Activated effector memory CD4-positive, alpha-beta T cell treated with Interleukin-2 at 50 U/mL for 16 hours (primary cell): ENCODE measurements around the gene ZNF784.

Source experiments
- DNase-seq: peaks from one replicate; pipeline ENCODE4 v3.0.0-alpha.2; 2020

Gene ZNF784

GRCh38 chr19:55624109-55625003, at the start of gene ZNF784:
ZNF784 (minus strand) TSS chr19:55624566; CDS start chr19:55624561, 5 bp downstream.
- DNase-seq = peak; percentile 86

DNA sequence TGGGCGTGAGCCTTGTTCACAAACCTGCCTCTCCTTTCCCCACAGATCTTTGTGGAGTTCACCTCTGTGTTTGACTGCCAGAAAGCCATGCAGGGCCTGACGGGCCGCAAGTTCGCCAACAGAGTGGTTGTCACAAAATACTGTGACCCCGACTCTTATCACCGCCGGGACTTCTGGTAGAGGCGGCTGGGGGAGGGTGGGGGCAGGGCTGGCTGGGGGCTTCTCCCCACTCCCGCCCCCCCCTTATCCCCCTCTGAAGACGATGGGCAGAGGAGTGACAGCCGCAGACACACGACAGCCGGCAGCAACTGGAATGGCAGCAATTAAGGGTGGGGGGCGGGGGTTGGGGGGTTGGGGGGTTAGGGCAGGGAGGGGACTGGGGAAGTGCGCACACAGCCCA, 49.5 kb upstream of the ZNF784 start:
- no peak for DNase-seq

- no peak for DNase-seq
Measured at GRCh38 chr19:55673465-55673864, 49.1 kb upstream of the ZNF784 start.

- DNase-seq = no peak
Measured at GRCh38 chr19:55672418-55672817, 48.1 kb upstream of the ZNF784 start.

- no peak for DNase-seq
Measured at GRCh38 chr19:55671054-55671378, 46.6 kb upstream of the ZNF784 start.

- no peak for DNase-seq
Measured at GRCh38 chr19:55670280-55671053, 46.1 kb upstream of the ZNF784 start.

GRCh38 chr19:55669418-55670279, 45.3 kb upstream of the ZNF784 start:
- no peak for DNase-seq

GRCh38 chr19:55668603-55669348, 44.4 kb upstream of the ZNF784 start:
- no peak for DNase-seq

DNA sequence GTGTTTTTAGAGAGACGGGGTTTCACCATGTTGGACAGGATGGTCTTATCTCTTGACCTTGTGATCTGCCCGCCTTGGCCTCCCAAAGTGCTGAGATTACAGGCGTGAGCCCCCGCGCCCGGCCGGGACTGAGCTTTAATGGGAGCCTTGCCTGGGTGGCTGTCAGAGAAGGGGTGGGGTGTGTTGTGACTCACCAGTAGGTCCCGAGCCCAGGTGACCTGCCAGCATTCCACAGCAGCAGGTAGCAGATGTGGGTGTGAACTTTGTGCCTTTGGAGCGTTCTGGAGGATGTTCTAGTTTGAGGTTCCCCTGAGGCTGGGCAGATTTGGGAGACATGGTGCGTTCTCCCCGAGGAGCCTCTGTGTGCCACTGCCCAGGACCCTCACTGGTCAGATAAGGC, 43.6 kb upstream of the ZNF784 start:
- no peak for DNase-seq

- no peak for DNase-seq
Measured at GRCh38 chr19:55667511-55667910, 43.1 kb upstream of the ZNF784 start.

- no peak for DNase-seq
Measured at GRCh38 chr19:55667006-55667381, 42.6 kb upstream of the ZNF784 start.

GRCh38 chr19:55666343-55667005, 42.1 kb upstream of the ZNF784 start:
- DNase-seq = no peak

DNA sequence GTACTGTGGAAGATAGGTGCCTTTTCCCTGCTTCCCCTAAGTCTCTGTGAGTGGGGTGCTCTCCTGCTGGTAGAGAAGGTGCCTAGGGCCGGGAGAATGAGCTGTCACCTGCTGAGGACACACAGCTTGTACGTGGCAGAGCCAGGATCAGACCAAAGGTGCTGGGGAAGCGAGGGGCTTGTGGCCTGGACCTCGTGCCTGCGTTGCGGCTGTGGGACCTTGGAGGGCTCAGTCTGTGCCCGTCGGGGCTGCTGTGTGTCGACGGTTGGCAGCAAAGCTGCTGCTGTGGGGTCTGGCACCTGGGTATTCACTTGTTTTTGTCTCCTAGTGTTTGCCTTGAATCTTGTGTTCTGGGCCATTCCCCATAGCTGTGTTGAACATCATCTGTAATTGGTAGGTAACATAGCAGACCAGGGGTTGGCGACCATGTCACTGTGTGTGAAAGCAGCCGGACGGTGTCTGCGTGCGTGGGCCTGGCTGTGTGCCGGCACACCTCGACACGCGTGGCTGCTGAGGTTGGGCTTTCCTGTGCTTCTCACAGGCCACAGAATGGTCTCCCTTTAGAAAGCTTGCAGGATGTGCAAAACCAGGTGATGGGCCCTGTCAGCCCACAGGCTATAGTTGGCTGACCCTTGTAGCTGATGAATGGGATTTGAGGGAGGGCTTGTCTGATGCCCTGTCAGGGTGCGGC, 39.6 kb upstream of the ZNF784 start:
- DNase-seq = no peak

GRCh38 chr19:55661826-55662225, 37.5 kb upstream of the ZNF784 start:
- no peak for DNase-seq

DNA sequence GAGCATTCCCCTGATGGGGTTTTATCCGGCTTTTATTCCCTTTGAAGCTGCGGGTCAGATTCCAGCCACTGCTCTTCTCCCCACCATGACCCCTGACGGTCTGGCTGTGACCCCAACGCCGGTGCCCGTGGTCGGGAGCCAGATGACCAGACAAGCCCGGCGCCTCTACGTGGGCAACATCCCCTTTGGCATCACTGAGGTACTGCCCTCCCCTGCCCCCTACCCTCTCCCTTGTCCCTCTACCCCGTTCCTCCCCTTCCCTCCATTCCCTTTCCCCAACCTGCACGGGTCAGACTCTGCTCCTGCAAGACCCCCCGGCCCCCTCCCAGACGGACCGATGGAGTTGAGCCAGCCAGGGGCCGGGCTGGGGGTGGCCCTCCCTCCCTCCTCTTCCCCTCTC, 36.6 kb upstream of the ZNF784 start:
- no peak for DNase-seq

- no peak for DNase-seq
Measured at GRCh38 chr19:55660404-55660803, 36.0 kb upstream of the ZNF784 start.

DNA sequence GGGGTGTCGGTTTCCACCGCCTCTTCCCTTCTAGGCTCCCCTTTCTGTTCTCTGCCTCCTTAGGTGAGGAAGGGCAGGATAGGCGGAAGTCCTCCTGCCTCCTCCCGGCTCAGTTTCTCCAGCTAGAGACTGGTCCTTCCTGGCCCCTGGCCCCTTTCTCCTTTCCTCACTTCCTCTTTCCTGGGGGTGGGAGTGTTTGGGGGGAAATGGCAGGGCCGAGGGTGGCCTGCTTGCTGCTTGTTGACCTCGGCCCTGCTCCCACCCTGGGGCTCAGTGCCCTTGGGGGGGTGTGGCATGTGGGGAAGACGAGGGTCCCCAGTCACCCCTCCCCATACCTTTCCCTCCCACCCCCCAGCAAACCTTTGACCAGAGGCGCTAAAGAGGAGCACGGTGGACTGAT, 35.5 kb upstream of the ZNF784 start:
- no peak for DNase-seq

DNA sequence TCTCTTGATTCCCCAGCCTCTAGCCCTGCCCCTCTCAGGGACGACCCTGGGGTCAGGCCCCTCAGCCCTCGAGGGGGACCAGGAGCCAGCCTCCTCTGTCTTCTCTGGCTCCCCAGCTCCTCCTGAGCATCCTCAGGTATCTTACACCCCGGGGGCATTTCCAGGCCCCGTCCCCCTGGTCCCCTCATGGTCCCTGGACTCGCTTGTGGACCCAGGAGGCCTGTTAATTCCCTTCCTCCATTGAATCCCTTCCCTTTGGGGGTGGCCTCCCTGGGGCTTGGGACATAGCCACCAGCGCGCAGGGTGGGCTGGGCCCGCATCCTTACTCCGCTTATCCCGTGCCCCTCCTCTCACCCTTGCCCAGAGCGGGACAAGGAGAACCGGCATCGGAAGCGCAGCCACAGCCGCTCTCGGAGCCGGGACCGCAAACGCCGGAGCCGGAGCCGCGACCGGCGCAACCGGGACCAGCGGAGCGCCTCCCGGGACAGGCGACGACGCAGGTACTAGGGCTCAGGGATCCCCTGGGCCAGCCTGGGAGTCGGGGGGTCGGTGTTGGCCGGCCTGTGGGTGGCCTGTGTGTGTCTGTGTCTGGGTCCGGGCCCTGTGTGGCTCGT, 34.6 kb upstream of the ZNF784 start:
- DNase-seq = no peak

DNA sequence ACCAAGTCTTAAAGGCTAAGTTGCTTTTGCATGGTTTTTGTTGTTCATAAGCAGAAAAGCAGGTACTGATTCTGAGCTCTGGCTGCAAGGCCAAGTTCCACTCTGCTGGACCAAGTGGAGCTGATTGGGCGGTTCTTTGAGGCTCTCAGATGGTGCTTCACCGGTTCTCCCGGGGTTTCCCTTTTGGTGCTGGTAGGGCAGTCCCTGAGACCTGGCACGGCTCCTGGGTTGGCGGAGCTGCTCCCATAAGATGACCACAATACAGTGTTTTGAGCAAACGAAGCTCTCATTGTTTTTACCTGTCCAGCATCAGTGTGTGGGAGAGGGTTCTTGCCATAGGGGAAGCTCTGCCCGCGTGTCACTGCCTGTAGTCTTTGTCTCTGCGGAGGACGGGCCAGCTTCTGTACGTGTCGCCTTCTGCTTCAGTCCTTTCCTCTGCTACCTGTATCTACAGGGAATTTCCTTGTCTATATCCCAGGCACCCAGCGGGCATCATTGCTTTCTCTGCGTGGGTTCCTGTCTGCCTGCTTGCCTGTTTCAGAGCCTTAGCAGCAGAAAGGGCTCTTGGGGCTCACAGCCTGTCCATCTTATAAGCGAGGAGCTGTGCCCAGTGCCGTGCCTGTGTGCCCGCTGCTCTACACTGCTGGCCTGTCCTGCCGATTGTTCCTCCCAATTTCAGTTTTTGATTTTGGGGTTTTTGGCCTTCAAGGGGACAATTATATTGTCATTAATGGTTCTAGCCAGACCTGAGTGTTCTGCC, 32.8 kb upstream of the ZNF784 start:
- DNase-seq = no peak

- DNase-seq = no peak
Measured at GRCh38 chr19:55656552-55656951, 32.2 kb upstream of the ZNF784 start.
